ENCODE data around the gene PHC3. TPM values are rescaled to one million over a fixed set of nuclear protein-coding genes. Genes with fewer than 3 reads are reported as not detected.

PHC3 gene
- total RNA-seq, 4 donors from 2014 or later, result 44.9 to 87.0 (median 69.7) TPM

GRCh38 chr3:170089862-170090600 is 91.5 kb downstream of the PHC3 start:
- DNase-seq, result no peak
- Histone ChIP-seq H3K27me3 (no peaks in the 10 kb centered on the region), H3K4me3 (no peak overlapping the region), H3K4me1 (no peaks in the 10 kb centered on the region), H3K36me3 (peaks cover 0 to 18% (median 0%) of the 10 kb centered on the region in 4 donors), H3K27ac (no peak overlapping the region), H3K9me3 (no peaks in the 10 kb centered on the region)
- WGBS, 2 donors (ENCODE audit: low coverage in 1 of 2), result 99 to 100% methylated on average over 1 to 3 of the region's 3 CpGs
- TF ChIP-seq CTCF (IDR thresholded peaks at IDR 0.05), result no peak
- no peak for TF ChIP-seq POLR2AphosphoS5 (IDR thresholded peaks at IDR 0.05)
- no peak for TF ChIP-seq EP300 (IDR thresholded peaks at IDR 0.05; ENCODE audit: low read depth)
- TF ChIP-seq POLR2A (IDR thresholded peaks at IDR 0.05), result no peak
- intact Hi-C loops (cut with DNase I; ENCODE audit: low total_unique reads) (no loop called here), in situ Hi-C loops (cut with MboI; ENCODE audit: low pct_ligation_motif_present in 1 of 4, low pct_unique_long_range_greater_than_20kb in 1 of 4, low sequenced_read_pairs in 3 of 4) (no loop called here)

GRCh38 chr3:170085396-170085795 is 96.1 kb downstream of the PHC3 start:
- H3K4me3 ChIP-seq, result no peak overlapping the region
- in situ Hi-C loops (cut with MboI; ENCODE audit: low pct_ligation_motif_present in 1 of 4, low pct_unique_long_range_greater_than_20kb in 1 of 4, low sequenced_read_pairs in 3 of 4), result no loop called here
- H3K27me3 ChIP-seq, result no peaks in the 10 kb centered on the region
- WGBS, 2 donors (ENCODE audit: low coverage in 1 of 2), result 89 to 94% methylated on average over 6 of the region's 6 CpGs
- DNase-seq, result no peak
- no peaks in the 10 kb centered on the region for H3K4me1 ChIP-seq
- TF ChIP-seq POLR2AphosphoS5 (IDR thresholded peaks at IDR 0.05), result no peak
- TF ChIP-seq CTCF (IDR thresholded peaks at IDR 0.05), result no peak
- no peak for TF ChIP-seq EP300 (IDR thresholded peaks at IDR 0.05; ENCODE audit: low read depth)
- TF ChIP-seq POLR2A (IDR thresholded peaks at IDR 0.05), result no peak
- H3K9me3 ChIP-seq, result no peaks in the 10 kb centered on the region
- peaks cover 0 to 32% (median 6%) of the 10 kb centered on the region in 4 donors for H3K36me3 ChIP-seq
- intact Hi-C loops (cut with DNase I; ENCODE audit: low total_unique reads), result no loop called here
- no peak overlapping the region for H3K27ac ChIP-seq

- no peak overlapping the region for H3K27ac ChIP-seq
- TF ChIP-seq CTCF (IDR thresholded peaks at IDR 0.05) (no peak), EP300 (IDR thresholded peaks at IDR 0.05; ENCODE audit: low read depth) (no peak), POLR2A (IDR thresholded peaks at IDR 0.05) (no peak), POLR2AphosphoS5 (IDR thresholded peaks at IDR 0.05) (no peak)
- H3K9me3 ChIP-seq, result no peaks in the 10 kb centered on the region
- intact Hi-C loops (cut with DNase I; ENCODE audit: low total_unique reads) (no loop called here), in situ Hi-C loops (cut with MboI; ENCODE audit: low pct_ligation_motif_present in 1 of 4, low pct_unique_long_range_greater_than_20kb in 1 of 4, low sequenced_read_pairs in 3 of 4) (no loop called here)
- H3K27me3 ChIP-seq, result no peaks in the 10 kb centered on the region
- H3K4me3 ChIP-seq, result no peak overlapping the region
- no peak for DNase-seq
- peaks cover 0 to 9% (median 3%) of the 10 kb centered on the region in 4 donors for H3K4me1 ChIP-seq
- 100% methylated on average over 1 of the region's 1 CpG for WGBS, 2 donors (ENCODE audit: low coverage in 1 of 2)
- peaks cover 0 to 32% (median 6%) of the 10 kb centered on the region in 4 donors for H3K36me3 ChIP-seq
Observed at GRCh38 chr3:170083343-170083742, 98.2 kb downstream of the PHC3 start.

GRCh38 chr3:170081079-170081741 is 100.3 kb downstream of the PHC3 start:
- 25 to 34% methylated on average over 1 of the region's 1 CpG for WGBS, 2 donors (ENCODE audit: low coverage in 1 of 2)
- no peak for TF ChIP-seq EP300 (IDR thresholded peaks at IDR 0.05; ENCODE audit: low read depth)
- TF ChIP-seq POLR2AphosphoS5 (IDR thresholded peaks at IDR 0.05), result no peak
- TF ChIP-seq POLR2A (IDR thresholded peaks at IDR 0.05), result no peak
- no peak for TF ChIP-seq CTCF (IDR thresholded peaks at IDR 0.05)
- Histone ChIP-seq H3K4me3 (no peak overlapping the region), H3K9me3 (no peaks in the 10 kb centered on the region), H3K4me1 (peaks cover 0 to 23% (median 13%) of the 10 kb centered on the region in 4 donors), H3K27ac (no peak overlapping the region), H3K36me3 (peaks cover 0 to 32% (median 6%) of the 10 kb centered on the region in 4 donors), H3K27me3 (no peaks in the 10 kb centered on the region)
- in situ Hi-C loops (cut with MboI; ENCODE audit: low pct_ligation_motif_present in 1 of 4, low pct_unique_long_range_greater_than_20kb in 1 of 4, low sequenced_read_pairs in 3 of 4), result no loop called here
- intact Hi-C loops (cut with DNase I; ENCODE audit: low total_unique reads), result no loop called here
- DNase-seq, result no peak
